Left cardiac atrium (tissue), 4 donors: ENCODE data around the gene KDM3B. TPM values are rescaled to one million over a fixed set of nuclear protein-coding genes. Genes with fewer than 3 reads are reported as not detected.
A peak's percentile ranks its signal among the peaks of the same experiment; 100 is the strongest.

Experiments used
- ATAC-seq, 2 donors: fragments of 200-7000 bp; cut with Tn5 transposase; one replicate each; pipeline ENCODE4 v1.9.1; 2020; ENCODE audit warnings: mild to moderate bottlenecking in 2 of 2, moderate library complexity in 2 of 2
- DNase-seq: peaks from one replicate; pipeline ENCODE4 v3.0.0-alpha.2; 2020
- intact Hi-C, 2 donors: fragments of 100-400 bp; cut with DNase I; formaldehyde crosslinking; loops; one replicate each; pipeline versions ENCODE4 v1.14.1 to v1.15.1; 2022 to 2023
- total RNA-seq, 2 donors: library from RNA; stranded (reverse); fragmentation: NEBNext Ultra II Directional; extraction: Animal tissue kit (Norgen Biotek cat#: 25700); gene quantifications; one replicate each; pipeline ENCODE4 v1.2.1, GENCODE V29; 2021
- donor health status: DM: no; HTN: yes; CAD: no.
- donor health status: DM: no; HTN: yes; CAD: no; lungs with severe emphysema.
- donor health status: DM: yes; HTN: yes; CAD: no.
- donor health status: Dilated cardiomyopathy.

KDM3B gene
- total RNA-seq, 2 donors from 2014 or later = 33.9 to 39.8 TPM

GRCh38 chr5:138444774-138445546 lies 92.5 kb downstream of the KDM3B start:
- no peak for DNase-seq
- intact Hi-C loops = no loop called here

GRCh38 chr5:138445547-138446271 lies 93.2 kb downstream of the KDM3B start:
- DNase-seq = no peak
- intact Hi-C loops = no loop called here
- ATAC-seq = no peak

More at GRCh38 chr5:138444774-138445546, 92.5 kb downstream of the KDM3B start:
- ATAC-seq = no peak

DNA sequence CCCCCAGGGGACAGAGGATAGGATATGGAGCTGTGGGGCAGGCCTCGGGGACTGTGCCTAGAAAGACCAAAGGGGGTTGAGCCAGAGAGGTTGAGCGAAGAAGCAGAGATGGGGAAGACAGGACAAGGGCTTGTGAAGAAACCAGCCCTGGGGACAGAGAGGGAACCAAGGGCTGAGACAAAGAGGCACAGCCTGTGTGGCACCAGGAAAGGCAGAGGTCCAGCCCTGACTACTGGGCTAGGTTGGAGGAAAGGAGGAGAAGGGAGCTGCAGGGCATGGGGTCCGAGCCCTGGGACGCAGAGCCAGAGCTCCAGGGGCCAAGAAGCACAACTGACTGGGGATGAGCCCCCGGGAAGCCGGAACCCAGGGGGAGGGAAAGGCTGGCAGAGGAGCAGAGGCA lies 95.6 kb downstream of the KDM3B start:
- intact Hi-C loops = no loop called here
- no peak for ATAC-seq
- no peak for DNase-seq

- intact Hi-C loops = no loop called here
- DNase-seq (no peak), ATAC-seq (no peak)
Measured at GRCh38 chr5:138448481-138449398, 96.3 kb downstream of the KDM3B start.

DNA sequence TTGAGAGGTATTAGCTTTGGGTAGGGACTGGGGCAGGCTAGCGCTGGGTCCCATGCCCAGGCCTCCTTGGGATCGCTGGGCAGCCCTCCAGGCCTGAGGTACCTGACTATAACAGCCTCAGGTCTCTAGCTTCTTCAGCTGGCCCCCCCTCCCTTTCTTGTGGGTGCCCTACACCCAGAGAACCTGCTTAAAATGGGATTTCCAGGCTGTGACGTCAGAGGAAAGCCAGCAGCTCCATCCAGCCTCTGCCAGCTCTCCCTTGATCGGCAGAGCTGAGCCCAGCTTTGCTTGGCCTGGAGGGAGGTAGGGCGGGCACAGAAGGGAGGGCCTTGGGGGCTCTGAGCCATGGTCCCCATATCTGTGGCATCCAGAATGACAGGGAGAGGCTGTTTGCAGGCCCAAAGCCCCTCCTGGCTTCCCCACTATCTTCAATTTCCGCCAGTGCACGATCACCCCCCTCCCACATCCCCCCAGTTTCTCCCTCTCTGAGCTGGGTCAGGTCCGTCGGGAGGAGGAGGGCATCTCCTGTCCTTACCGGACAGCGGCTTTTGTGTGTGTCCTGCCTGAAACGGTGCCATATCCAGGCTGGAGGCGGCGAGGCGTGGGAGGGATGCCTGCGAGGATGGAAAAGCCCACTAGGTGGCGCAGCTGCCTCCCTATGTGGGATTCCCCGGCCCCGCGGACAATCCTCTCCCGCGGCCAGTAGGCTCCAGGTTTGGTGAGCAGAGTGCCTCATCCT lies 97.2 kb downstream of the KDM3B start:
- peak; percentile 92 for DNase-seq
- intact Hi-C loops = loop anchor here (2.0 to 5.0 kb wide), 3 partner anchors 48 to 98 kb away; no protein-coding TSS in a partner anchor
- peak; percentile 90 to 94 for ATAC-seq

GRCh38 chr5:138450971-138451370 lies 98.5 kb downstream of the KDM3B start:
- intact Hi-C loops = loop anchor here (2.0 to 5.0 kb wide), 3 partner anchors 46 to 96 kb away; no protein-coding TSS in a partner anchor
- DNase-seq = no peak
- no peak for ATAC-seq

DNA sequence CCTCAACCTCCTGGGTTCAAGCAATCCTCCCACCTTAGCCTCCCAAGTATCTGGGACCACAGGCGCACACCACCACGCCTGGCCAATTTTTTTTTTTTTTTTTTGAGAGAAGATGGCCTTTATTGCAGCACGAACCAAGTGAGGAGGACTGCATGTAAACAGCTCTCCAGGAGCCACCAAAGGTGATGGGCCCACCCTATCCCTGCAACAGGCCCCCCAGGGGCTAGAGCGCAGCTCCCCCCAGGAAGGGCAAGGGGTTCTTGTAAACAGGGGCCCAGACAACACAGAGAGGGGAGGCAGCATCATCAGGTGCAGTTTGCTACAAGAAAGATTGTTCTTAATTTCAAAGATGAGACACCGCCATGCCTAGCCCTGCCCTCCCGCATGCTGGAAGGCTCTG lies 100.2 kb downstream of the KDM3B start:
- intact Hi-C loops = loop anchor here (5.0 kb wide), 2 partner anchors 45 to 95 kb away; no protein-coding TSS in a partner anchor
- peak; percentile 15 for DNase-seq
- no peak for ATAC-seq

DNA sequence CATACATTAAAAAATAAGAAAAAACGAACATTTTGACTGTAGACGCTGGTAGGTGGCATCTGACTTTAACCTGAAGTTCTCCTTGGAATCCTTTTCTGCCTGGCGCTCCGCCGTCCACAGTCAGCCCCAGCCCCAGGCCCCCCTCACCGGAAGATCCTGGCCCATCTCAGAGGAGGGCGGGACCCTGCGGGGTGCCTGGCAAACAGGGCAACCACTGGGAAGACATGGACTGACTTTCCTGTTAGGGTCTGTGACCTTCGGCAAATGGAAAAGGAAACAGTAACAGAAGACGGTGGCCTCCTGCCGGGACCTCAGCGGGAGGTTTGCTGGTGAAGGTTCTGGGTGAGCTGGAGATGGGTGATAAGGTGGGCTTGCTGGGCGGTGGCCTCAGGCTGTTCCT lies 101.1 kb downstream of the KDM3B start:
- ATAC-seq (no peak), DNase-seq (no peak)
- intact Hi-C loops = loop anchor here (5.0 kb wide), 2 partner anchors 44 to 94 kb away; no protein-coding TSS in a partner anchor

GRCh38 chr5:138454121-138454520 lies 101.6 kb downstream of the KDM3B start:
- ATAC-seq (no peak), DNase-seq (no peak)
- intact Hi-C loops = loop anchor here (5.0 kb wide), 2 partner anchors 43 to 93 kb away; no protein-coding TSS in a partner anchor

DNA sequence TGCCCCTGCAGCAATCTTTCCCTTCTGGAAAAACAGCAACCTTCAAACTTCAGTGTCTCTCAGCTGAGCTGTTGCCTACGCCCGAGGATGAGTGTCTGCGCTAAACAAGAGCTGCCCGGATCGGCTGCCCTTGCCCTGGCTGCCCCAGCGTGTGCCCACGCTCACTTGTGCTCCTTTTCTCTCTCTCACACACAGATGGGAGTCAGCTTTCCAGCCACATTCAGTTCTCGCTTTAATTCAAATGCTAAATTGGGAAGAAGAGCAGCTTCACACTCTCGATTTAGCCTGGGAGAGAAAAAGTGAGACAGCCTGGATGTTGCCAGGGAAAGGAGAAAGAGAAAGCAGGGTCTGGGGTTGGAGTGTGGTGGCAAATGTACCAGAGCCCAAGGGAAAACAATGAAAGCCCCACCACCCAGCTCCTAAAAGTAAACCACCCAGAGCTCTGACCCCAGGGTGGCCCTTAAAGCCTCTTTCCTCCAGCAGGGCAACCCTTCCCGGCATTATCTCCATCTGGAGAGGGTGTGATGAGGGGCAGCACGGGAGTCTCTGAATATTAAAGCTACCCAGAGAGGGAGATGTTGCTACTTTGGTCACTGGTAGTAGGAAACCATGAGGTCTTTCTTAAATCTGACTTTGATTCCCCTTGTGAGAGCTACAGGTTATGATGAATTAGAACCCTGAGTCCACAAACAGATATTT lies 102.9 kb downstream of the KDM3B start:
- DNase-seq = peak; percentile 15
- intact Hi-C loops = no loop called here
- ATAC-seq = peak in 1 of 2 donors; percentile 24

- peak; percentile 15 for DNase-seq
- intact Hi-C loops = no loop called here
- peak in 1 of 2 donors; percentile 14 for ATAC-seq
Measured at GRCh38 chr5:138457531-138458275, 105.2 kb downstream of the KDM3B start.

DNA sequence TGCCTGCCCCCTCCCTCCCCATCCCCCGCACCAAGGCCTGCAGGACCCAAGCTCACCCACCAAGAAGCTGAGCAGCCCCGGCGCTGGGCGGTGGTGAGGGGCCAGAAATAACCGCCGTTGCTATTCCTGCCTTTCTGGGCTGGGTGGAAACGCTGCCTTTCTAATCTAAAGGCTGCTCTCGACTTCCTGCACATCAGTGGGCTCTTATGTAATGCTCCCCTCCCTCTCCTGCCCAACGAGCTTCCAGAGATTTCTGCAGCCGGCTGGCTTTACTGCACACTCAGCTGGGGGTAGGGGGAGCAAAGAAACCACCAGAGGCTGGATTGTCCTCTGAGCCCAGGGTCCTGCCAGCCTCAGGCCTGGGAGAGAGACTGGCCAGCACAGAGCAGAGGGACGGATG lies 105.9 kb downstream of the KDM3B start:
- DNase-seq (peak; percentile 28), ATAC-seq (peak; percentile 4 to 33)
- intact Hi-C loops = no loop called here

DNA sequence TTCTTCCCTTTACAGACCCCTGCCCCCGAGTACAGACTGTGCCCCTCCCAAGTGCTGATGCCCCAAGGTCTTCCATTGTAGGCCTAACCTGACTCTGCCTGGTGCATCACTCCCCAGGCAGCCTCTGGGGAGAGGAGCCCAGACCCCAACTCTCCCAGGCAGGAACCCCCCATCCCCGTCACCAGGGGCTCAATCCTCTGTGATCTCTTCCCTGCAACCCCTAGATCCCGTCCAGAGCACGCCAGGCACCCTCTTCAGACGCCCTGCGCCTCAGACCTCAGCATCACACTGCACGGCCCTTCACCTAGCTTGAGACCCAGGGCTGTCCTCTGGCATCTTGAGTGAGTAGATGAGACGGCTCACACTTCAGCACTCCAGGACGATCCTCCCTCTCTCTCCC lies 106.4 kb downstream of the KDM3B start:
- peak; percentile 12 for DNase-seq
- intact Hi-C loops = no loop called here
- ATAC-seq = no peak

DNA sequence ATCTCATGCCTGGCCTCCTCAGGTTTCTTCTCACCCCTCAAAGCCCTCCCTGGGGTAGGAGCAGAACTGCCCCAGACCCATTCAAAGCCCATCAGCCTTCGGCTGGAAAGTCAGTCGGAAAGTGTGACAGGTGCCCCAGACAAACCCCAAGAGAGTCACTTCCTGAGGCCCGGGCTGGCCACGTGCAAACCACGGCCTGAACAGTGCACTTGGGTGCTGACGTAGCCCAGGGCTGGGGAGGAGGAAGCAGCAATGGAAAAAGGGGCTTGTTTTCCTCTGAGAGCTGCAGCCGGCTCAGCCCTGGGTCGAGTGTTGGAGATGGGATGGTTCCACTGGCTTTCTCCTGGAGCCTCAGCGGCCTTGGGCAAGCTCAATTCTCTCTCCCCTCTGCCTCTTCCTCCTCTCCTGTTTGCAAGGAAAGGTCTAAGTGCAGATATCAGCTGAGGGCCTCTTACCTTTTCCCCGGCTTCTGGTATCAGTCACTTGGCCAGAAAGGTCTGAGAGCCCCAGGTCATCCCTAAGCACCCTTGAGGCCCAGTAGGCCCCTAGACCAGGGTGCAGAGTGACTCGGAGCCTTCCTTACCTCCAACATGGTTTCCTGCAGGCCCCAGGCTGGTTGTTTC lies 106.9 kb downstream of the KDM3B start:
- peak; percentile 73 for DNase-seq
- ATAC-seq = no peak
- intact Hi-C loops = no loop called here

GRCh38 chr5:138460032-138460693 lies 107.7 kb downstream of the KDM3B start:
- ATAC-seq = no peak
- DNase-seq = peak; percentile 21
- intact Hi-C loops = no loop called here
